Breast epithelium (tissue), 3 donors: ENCODE results near the gene EFNB3.

Experiments
- POLR2A ChIP-seq: fragments of 450-650 bp; IDR thresholded peaks from one replicate; pipeline ENCODE4 v1.6.1; 2016; ENCODE audit warnings: antibody characterized with exemption, mild to moderate bottlenecking, moderate library complexity
- POLR2AphosphoS5 ChIP-seq, 3 donors: sonication (generic); formaldehyde crosslinking; IDR thresholded peaks; one replicate each; pipeline ENCODE4 v1.6.1; 2017; ENCODE audit warnings: antibody characterized with exemption in 3 of 3
- TF ChIP-seq, protein P1 (sequence below), 3 donors: fragments of 450-650 bp; IDR thresholded peaks; one replicate each; pipeline ENCODE4 v1.5.1; 2016 to 2017; ENCODE audit warnings: antibody characterized with exemption in 3 of 3, mild to moderate bottlenecking in 3 of 3, moderate library complexity in 3 of 3

DNA sequence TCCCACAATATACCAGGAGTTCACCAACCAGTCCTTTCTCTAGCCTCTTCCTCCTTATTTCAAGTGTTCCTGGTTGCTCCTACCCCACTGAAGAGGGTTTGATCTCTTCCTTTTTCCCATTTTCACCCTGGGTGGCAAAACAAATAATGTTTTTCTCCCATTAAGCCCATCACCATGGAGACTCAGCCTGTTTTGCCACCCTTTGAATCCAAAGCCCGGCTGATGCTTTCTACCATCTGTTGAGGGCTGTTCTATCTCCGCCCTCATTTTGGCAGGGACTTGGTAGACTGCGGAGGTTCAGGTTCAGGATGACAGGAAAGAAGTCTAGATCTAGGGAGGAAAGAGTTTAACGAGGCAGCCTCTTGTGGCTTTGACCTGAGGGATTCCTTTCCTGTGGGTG, 15.1 kb downstream of the EFNB3 start:
- no peak for TF ChIP-seq POLR2AphosphoS5 (IDR thresholded peaks at IDR 0.05)
- TF ChIP-seq, protein P1, sequence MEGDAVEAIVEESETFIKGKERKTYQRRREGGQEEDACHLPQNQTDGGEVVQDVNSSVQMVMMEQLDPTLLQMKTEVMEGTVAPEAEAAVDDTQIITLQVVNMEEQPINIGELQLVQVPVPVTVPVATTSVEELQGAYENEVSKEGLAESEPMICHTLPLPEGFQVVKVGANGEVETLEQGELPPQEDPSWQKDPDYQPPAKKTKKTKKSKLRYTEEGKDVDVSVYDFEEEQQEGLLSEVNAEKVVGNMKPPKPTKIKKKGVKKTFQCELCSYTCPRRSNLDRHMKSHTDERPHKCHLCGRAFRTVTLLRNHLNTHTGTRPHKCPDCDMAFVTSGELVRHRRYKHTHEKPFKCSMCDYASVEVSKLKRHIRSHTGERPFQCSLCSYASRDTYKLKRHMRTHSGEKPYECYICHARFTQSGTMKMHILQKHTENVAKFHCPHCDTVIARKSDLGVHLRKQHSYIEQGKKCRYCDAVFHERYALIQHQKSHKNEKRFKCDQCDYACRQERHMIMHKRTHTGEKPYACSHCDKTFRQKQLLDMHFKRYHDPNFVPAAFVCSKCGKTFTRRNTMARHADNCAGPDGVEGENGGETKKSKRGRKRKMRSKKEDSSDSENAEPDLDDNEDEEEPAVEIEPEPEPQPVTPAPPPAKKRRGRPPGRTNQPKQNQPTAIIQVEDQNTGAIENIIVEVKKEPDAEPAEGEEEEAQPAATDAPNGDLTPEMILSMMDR (IDR thresholded peaks at IDR 0.05) = no peak
- TF ChIP-seq POLR2A = no peak
